Stimulated activated CD4-positive, alpha-beta T cell treated with anti-CD3 and anti-CD28 coated beads, TNF-alpha, amount 100 ng/mL, for 4 hours (primary cell): ENCODE data around the gene KRTAP2-2.

Experiments
- DNase-seq, 3 experiments: peaks; one replicate each; pipeline ENCODE4 v3.0.0-alpha.2; 2020; ENCODE audit warnings: low read depth in 3 of 3

KRTAP2-2 gene

DNA sequence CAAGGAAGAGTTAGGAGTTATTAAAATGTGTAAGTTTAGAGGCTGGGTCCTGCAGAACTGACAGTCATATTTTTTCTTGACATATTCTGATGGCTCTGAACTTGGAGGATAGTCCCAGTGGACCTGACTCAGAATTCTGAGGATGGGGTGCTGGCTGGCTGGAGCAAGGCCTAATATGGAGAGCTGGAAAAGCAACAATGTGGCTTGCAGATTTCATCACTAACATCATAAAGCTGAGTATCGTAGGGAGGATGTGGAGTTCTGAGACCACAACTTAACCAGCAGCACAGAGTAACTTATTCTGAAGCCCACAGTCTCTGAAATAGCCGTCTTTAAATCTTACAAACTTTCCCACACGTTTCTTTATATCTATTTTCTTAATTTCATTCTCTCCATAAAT, 30.3 kb downstream of the KRTAP2-2 start:
- no peak for DNase-seq

DNA sequence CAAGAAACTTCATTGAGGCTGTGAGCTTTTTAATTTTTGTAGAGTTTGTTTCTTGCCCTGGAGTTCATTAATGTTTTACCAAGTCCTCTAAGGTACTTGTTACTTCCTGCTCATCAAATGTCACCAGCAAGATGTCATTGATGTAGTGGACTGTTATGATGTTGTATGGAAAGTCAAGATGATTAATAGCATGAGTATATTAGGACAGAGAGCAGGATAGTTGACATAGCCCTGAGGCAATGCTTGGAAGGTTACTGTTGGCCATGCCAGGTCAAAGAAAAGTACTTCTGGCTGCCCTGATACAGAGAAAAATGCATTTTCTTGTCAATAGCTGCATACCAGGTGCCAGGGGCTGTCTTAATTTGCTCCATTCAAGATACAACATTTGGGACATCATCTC, 34.7 kb downstream of the KRTAP2-2 start:
- no peak for DNase-seq

DNA sequence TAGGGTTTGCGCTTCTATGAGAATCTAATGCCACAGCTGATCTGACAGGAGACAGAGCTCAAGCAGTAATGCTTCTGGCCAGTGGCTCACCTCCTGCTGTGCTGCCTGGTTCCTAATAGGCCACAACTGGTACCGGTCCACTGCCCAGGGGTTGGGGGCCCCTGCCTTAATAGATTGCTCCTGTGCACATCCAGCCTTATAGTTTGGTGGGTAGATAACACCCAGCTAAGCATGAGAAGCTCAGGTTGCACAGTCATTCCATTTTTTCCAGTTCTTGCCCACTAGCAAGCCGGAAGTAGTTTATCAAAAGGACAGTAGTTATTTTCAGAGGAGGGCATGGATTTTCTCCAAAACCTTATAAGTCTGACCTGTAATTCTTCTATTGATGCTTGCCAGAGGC, 35.6 kb downstream of the KRTAP2-2 start:
- DNase-seq, result no peak

DNA sequence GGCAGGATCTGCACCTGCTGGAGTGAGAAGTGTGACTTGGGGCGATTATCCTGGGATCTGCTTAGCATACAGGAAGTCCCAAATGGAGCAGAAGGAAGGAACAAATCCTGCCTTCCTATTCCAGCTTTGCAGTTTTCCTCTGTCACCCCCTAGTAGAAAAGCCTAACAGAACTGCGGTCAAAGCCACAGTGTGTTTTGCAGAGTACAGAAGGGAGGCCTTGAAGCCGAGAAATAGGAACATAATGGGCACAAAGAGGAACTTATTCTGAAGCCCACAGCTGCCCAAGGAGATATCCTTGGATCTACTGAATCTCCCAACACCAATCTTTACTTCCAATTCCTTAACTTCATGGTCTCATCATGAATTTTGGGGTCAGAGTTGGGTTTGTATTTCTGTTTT, 36.5 kb downstream of the KRTAP2-2 start:
- DNase-seq, result no peak

DNA sequence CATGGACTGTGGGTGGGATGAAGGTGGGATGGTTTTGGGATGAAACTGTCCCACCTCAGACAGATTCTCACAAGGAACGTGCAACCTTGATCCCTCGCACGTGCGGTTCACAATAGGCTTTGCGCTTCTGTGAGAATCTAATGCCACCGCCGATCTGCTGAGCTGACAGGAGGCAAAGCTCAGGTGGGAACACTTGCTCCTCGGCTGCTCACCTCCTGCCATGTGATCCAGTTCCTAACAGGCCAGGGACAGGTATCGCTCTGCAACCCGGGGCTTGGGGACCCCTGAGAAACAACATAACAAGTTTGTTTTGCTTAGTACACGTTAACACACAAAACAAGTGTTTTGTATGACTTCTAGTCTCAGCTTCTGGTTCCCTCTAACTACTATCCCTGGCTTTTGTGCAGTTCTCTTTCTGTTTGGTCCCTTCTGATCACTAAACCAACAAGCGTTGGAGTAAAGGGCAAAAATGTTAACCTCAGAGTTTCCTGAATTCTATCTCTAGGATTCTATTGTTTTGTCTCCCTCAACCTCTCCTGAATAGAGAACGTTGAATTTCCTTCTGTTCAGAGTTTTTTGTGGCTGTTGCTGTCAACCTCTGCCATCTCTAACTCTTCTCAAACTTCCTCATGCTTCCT, 38.3 kb downstream of the KRTAP2-2 start:
- no peak for DNase-seq

DNA sequence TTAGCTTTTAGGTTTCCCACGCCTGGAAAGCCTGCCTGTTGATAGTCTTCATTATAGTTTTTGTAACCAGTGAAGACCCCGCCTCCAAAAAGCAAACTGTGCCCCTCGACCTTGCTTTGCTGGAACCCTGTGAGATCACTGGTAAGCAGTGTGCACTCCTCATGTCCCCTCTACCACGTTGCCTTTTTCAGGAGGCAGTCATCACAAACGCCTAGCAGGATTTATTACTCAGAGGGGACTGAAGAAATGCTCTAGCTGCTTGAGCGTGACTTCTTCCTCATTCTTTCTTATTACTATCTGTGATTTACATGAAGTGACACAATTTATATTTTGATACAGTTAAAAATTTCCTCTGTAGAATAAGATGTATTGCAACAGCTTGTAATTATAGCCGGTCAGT, 39.6 kb downstream of the KRTAP2-2 start:
- no peak for DNase-seq

GRCh38 chr17:41013606-41014005, 41.4 kb downstream of the KRTAP2-2 start:
- DNase-seq, result no peak

DNA sequence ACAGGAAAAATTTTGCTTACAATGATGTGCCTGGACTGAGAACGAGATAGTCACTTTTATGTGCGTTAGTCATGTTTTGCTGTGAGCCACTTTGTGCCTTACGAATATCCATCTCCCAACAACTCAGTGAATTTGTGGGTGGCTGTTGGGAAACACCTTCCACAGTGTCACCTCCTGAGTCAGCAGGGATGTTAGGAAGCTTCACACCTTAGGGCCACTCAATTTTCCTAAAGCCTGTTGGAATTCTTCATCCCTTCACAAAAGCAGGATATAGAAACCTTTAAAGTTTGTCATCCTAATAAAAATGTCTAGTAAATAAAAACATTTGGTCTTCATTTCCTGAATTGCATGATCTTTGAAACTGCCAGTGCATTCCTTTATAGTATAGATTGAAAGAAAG, 41.8 kb downstream of the KRTAP2-2 start:
- no peak for DNase-seq

GRCh38 chr17:41012326-41013120, 42.5 kb downstream of the KRTAP2-2 start:
- no peak for DNase-seq

GRCh38 chr17:41010441-41010840, 44.6 kb downstream of the KRTAP2-2 start:
- no peak for DNase-seq

- no peak for DNase-seq
Measured at GRCh38 chr17:41009936-41010335, 45.1 kb downstream of the KRTAP2-2 start.

DNA sequence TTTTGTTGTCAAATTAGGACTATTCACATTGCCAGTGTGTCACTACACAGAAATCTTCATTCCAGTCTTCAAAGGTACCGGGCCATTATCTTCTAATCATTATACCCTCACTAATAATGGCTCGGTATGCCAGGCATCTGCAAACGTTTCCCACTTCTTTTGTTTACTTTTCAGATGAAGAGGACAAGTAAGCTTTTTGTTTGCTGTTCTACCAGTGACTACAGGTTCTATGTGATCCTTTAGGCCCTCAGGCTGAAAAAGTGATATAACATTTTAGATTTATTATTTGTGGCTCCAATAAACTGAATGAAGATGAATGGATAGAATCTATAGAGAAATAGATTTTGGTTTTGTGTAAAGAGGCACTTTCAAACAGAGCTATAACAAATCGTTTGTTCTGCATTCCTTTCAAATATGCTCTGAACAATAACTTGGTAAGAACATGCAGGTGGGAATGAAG, 45.7 kb downstream of the KRTAP2-2 start:
- DNase-seq, result no peak

- DNase-seq, result no peak
Measured at GRCh38 chr17:41008811-41009210, 46.2 kb downstream of the KRTAP2-2 start, which contains the start of gene KRTAP3-1. TSS of gene KRTAP3-1 (minus strand) at chr17:41009128. CDS start at chr17:41009074, 54 bp downstream.
